MCF 10A (cell line): ENCODE results near the gene JAK2. TPM values are rescaled to one million over a fixed set of nuclear protein-coding genes. Genes with fewer than 3 reads are reported as not detected.

Experiments
- Bru-seq: library from RNA; stranded (reverse); fragments of 400-500 nt; gene quantifications from one replicate; lab custom pipeline; 2021; lab: Mats Ljungman, UMichigan
- BruChase-seq, 2 experiments: library from RNA; stranded (reverse); fragments of 400-500 nt; gene quantifications; one replicate each; lab custom pipeline; 2021; lab: Mats Ljungman, UMichigan
- BruUV-seq: library from RNA; stranded (reverse); fragments of 400-500 nt; replicated peaks from 2 replicates; lab custom pipeline; 2021; lab: Mats Ljungman, UMichigan
- CTCF ChIA-PET: fragments of 300-600 bp; sonication (Branson Sonifier 250); formaldehyde crosslinking; extraction: SDS; loops from one replicate; lab custom pipeline; 2021; ENCODE audit warnings: antibody characterized with exemption, inconsistent platforms; lab: Yijun Ruan, JAX
- POLR2A ChIA-PET: fragments of 300-600, 350-650 bp; sonication (Branson Sonifier 250); formaldehyde crosslinking; extraction: SDS; loops from one replicate; lab custom pipeline; 2020; ENCODE audit warnings: antibody characterized with exemption, inconsistent platforms; lab: Yijun Ruan, JAX
- DNase-seq: peaks from one replicate; pipeline ENCODE4 v3.0.0-alpha.2; 2018; ENCODE audit not compliant: unreplicated experiment
- H3K27ac Mint-ChIP-seq: one replicate; pipeline ENCODE4 v1.8.0; 2022; ENCODE audit warnings: mild to moderate bottlenecking, low read depth, mixed read lengths; ENCODE audit not compliant: unreplicated experiment
- H3K27me3 Mint-ChIP-seq: one replicate; pipeline ENCODE4 v1.8.0; 2022; ENCODE audit warnings: mixed read lengths; ENCODE audit not compliant: insufficient read depth, unreplicated experiment
- H3K36me3 Mint-ChIP-seq: one replicate; pipeline ENCODE4 v1.8.0; 2022; ENCODE audit warnings: mild to moderate bottlenecking, moderate library complexity, mixed read lengths; ENCODE audit not compliant: insufficient read depth, unreplicated experiment
- H3K4me1 Mint-ChIP-seq: one replicate; pipeline ENCODE4 v1.8.0; 2022; ENCODE audit warnings: mixed read lengths; ENCODE audit not compliant: insufficient read depth, unreplicated experiment
- H3K4me3 Mint-ChIP-seq: one replicate; pipeline ENCODE4 v1.8.0; 2022; ENCODE audit warnings: mild to moderate bottlenecking, moderate library complexity, mixed read lengths; ENCODE audit not compliant: unreplicated experiment
- H3K9me3 Mint-ChIP-seq: one replicate; pipeline ENCODE4 v1.8.0; 2022; ENCODE audit warnings: mixed read lengths; ENCODE audit not compliant: unreplicated experiment
- CTCF ChIP-seq: fragments of 200-600 bp; IDR thresholded peaks from one replicate; pipeline ENCODE4 v1.8.0; 2022; ENCODE audit warnings: antibody characterized with exemption, mild to moderate bottlenecking; ENCODE audit not compliant: unreplicated experiment
- intact Hi-C: fragments of 100-400 bp; cut with micrococcal nuclease; formaldehyde crosslinking; loops from 2 replicates; pipeline ENCODE4 v1.14.1; 2022
- long read RNA-seq: library from polyadenylated mRNA; stranded (forward); transcript quantifications from one replicate; pipeline ENCODE4 v2.0.0, GENCODE V29; 2022
- total RNA-seq: library from RNA; stranded (reverse); gene quantifications from 2 replicates; pipeline ENCODE4 v1.2.3, GENCODE V29; 2022

Gene JAK2
- total RNA-seq (4.3 and 6.6 TPM in 2 replicates), Bru-seq, nascent RNA (percentile 66 among the genes with signal in this experiment), BruChase-seq, experiment 1, labeled RNA remaining after a 6-hour chase (percentile 59 among the genes with signal in this experiment), BruChase-seq, experiment 2, labeled RNA remaining after a 2-hour chase (percentile 59 among the genes with signal in this experiment)
- long read RNA-seq, full-length matches to known transcripts: 7 of 18 reads
- long read RNA-seq, partial matches to known transcripts: 1 of 18 reads
- long read RNA-seq, other reads (novel, unspliced or antisense): 10 of 18 reads

GRCh38 chr9:4984621-4985385 lies at the start of gene JAK2:
TSS of gene JAK2 (plus strand) at chr9:4985272. CDS start at chr9:5021988, 36,716 bp downstream.
- H3K27ac Mint-ChIP-seq: peak within 1 kb of the TSS; percentile 76
- peak within 1 kb of the TSS; percentile 90 for H3K4me3 Mint-ChIP-seq
- H3K36me3 Mint-ChIP-seq: no peaks in the 10 kb centered on the region
- H3K27me3 Mint-ChIP-seq: no peaks in the 10 kb centered on the region
- intact Hi-C loops: loop anchor here (1.0 to 10.0 kb wide), 5 partner anchors 60 to 457 kb away; partner anchors contain the start of gene RCL1
- ChIA-PET CTCF (interaction anchor here (0.5 to 7.0 kb wide), 9 partner anchors 20 to 599 kb away, joined by 3 to 171 read pairs (median 4); no protein-coding TSS in a partner anchor), POLR2A (interaction anchor here (0.5 to 3.5 kb wide), 17 partner anchors 10 to 1717 kb away, joined by 3 to 37 read pairs (median 4); partner anchors contain the start of genes AK3, CD274, CDC37L1 and RCL1)
- peaks cover 36% of the 10 kb centered on the region for H3K4me1 Mint-ChIP-seq
- peak; percentile 95 for DNase-seq
- H3K9me3 Mint-ChIP-seq: no peaks in the 10 kb centered on the region
- TF ChIP-seq CTCF: peak; percentile 43
- BruUV-seq: no TSS peak

GRCh38 chr9:4936277-4936676 lies 48.8 kb upstream of the JAK2 start:
- CTCF ChIA-PET: interaction anchor here (0.6 to 1.2 kb wide), 3 partner anchors 12 to 182 kb away, joined by 3 to 4 read pairs (median 4); no protein-coding TSS in a partner anchor
- no peaks in the 10 kb centered on the region for H3K36me3 Mint-ChIP-seq
- no peak overlapping the region for H3K4me3 Mint-ChIP-seq
- no peak for DNase-seq
- no peaks in the 10 kb centered on the region for H3K27me3 Mint-ChIP-seq
- H3K4me1 Mint-ChIP-seq: peaks cover 8% of the 10 kb centered on the region
- no peaks in the 10 kb centered on the region for H3K9me3 Mint-ChIP-seq
- no peak for TF ChIP-seq CTCF
- no TSS peak for BruUV-seq
- POLR2A ChIA-PET: no interaction called here
- intact Hi-C loops: no loop called here
- no peak overlapping the region for H3K27ac Mint-ChIP-seq

- peaks cover 8% of the 10 kb centered on the region for H3K4me1 Mint-ChIP-seq
- no peak for TF ChIP-seq CTCF
- no peak overlapping the region for H3K4me3 Mint-ChIP-seq
- BruUV-seq: no TSS peak
- no peaks in the 10 kb centered on the region for H3K9me3 Mint-ChIP-seq
- DNase-seq: no peak
- ChIA-PET CTCF (interaction anchor here (0.6 to 1.2 kb wide), 3 partner anchors 12 to 392 kb away, joined by 3 to 4 read pairs (median 4); no protein-coding TSS in a partner anchor), POLR2A (no interaction called here)
- no peak overlapping the region for H3K27ac Mint-ChIP-seq
- intact Hi-C loops: no loop called here
- no peaks in the 10 kb centered on the region for H3K27me3 Mint-ChIP-seq
- H3K36me3 Mint-ChIP-seq: no peaks in the 10 kb centered on the region
Measured at GRCh38 chr9:4936823-4937222, 48.2 kb upstream of the JAK2 start.

GRCh38 chr9:4937446-4937845 lies 47.6 kb upstream of the JAK2 start:
- no peak overlapping the region for H3K27ac Mint-ChIP-seq
- TF ChIP-seq CTCF: no peak
- peaks cover 8% of the 10 kb centered on the region for H3K4me1 Mint-ChIP-seq
- H3K4me3 Mint-ChIP-seq: no peak overlapping the region
- no TSS peak for BruUV-seq
- ChIA-PET CTCF (interaction anchor here (0.6 to 0.7 kb wide), 2 partner anchors 160 to 392 kb away, joined by 3 to 4 read pairs; no protein-coding TSS in a partner anchor), POLR2A (no interaction called here)
- no peaks in the 10 kb centered on the region for H3K36me3 Mint-ChIP-seq
- H3K9me3 Mint-ChIP-seq: no peaks in the 10 kb centered on the region
- intact Hi-C loops: no loop called here
- no peak for DNase-seq
- no peaks in the 10 kb centered on the region for H3K27me3 Mint-ChIP-seq
